ES-I3 (cell line): ENCODE results near the gene MYBPC3.

Experiments
- H3K36me3 ChIP-seq: 2 replicates; pipeline ENCODE4 v1.6.1; 2013; ENCODE audit warnings: mild to moderate bottlenecking, low read length, control low read depth, moderate library complexity; ENCODE audit not compliant: insufficient read depth
- H3K4me1 ChIP-seq: 2 replicates; pipeline ENCODE4 v1.6.1; 2013; ENCODE audit warnings: mild to moderate bottlenecking, control low read depth, low read length; ENCODE audit not compliant: insufficient read depth
- H3K9ac ChIP-seq: 2 replicates; pipeline ENCODE4 v1.6.1; 2013; ENCODE audit warnings: low read depth, mild to moderate bottlenecking, low read length, moderate library complexity
- H3K9me3 ChIP-seq: 2 replicates; pipeline ENCODE4 v1.6.1; 2013; ENCODE audit warnings: mild to moderate bottlenecking, low read length, moderate library complexity; ENCODE audit not compliant: control insufficient read depth, insufficient read depth

MYBPC3 gene

GRCh38 chr11:47391077-47391583 is 38.6 kb upstream of the MYBPC3 start:
- H3K4me1 ChIP-seq: peaks cover 4% of the 10 kb centered on the region; the same call in 1 of the 2 replicates
- no peaks in the 10 kb centered on the region for H3K36me3 ChIP-seq
- no peak overlapping the region for H3K9ac ChIP-seq
- no peaks in the 10 kb centered on the region for H3K9me3 ChIP-seq

GRCh38 chr11:47390422-47390760 is 37.9 kb upstream of the MYBPC3 start:
- Histone ChIP-seq H3K4me1 (peaks cover 4% of the 10 kb centered on the region; the same call in 1 of the 2 replicates), H3K9ac (no peak overlapping the region), H3K9me3 (no peaks in the 10 kb centered on the region), H3K36me3 (no peaks in the 10 kb centered on the region)

GRCh38 chr11:47389577-47390421 is 37.3 kb upstream of the MYBPC3 start:
- Histone ChIP-seq H3K36me3 (no peaks in the 10 kb centered on the region), H3K9ac (no peak overlapping the region), H3K9me3 (no peaks in the 10 kb centered on the region), H3K4me1 (peaks cover 4% of the 10 kb centered on the region; the same call in 1 of the 2 replicates)

- Histone ChIP-seq H3K4me1 (peaks cover 4% of the 10 kb centered on the region; the same call in 1 of the 2 replicates), H3K36me3 (no peaks in the 10 kb centered on the region), H3K9ac (no peak overlapping the region), H3K9me3 (no peaks in the 10 kb centered on the region)
Measured at GRCh38 chr11:47388697-47389576, 36.4 kb upstream of the MYBPC3 start.

- Histone ChIP-seq H3K36me3 (no peaks in the 10 kb centered on the region), H3K4me1 (no peaks in the 10 kb centered on the region; the same call in 1 of the 2 replicates), H3K9ac (no peak overlapping the region), H3K9me3 (no peaks in the 10 kb centered on the region)
Measured at GRCh38 chr11:47387944-47388696, 35.6 kb upstream of the MYBPC3 start.

- no peaks in the 10 kb centered on the region for H3K9me3 ChIP-seq
- H3K4me1 ChIP-seq: no peaks in the 10 kb centered on the region
- no peaks in the 10 kb centered on the region for H3K36me3 ChIP-seq
- no peak overlapping the region for H3K9ac ChIP-seq
Measured at GRCh38 chr11:47384498-47384897, 32.0 kb upstream of the MYBPC3 start.

- H3K9ac ChIP-seq: no peak overlapping the region
- no peaks in the 10 kb centered on the region for H3K9me3 ChIP-seq
Measured at GRCh38 chr11:47383071-47383470, 30.6 kb upstream of the MYBPC3 start.

GRCh38 chr11:47380078-47380477 is 27.6 kb upstream of the MYBPC3 start:
- no peaks in the 10 kb centered on the region for H3K36me3 ChIP-seq
- no peak overlapping the region for H3K9ac ChIP-seq
- peaks cover 10% of the 10 kb centered on the region for H3K4me1 ChIP-seq
- no peaks in the 10 kb centered on the region for H3K9me3 ChIP-seq

More at GRCh38 chr11:47383071-47383470, 30.6 kb upstream of the MYBPC3 start:
- Histone ChIP-seq H3K36me3 (no peaks in the 10 kb centered on the region), H3K4me1 (peaks cover 7% of the 10 kb centered on the region)

- Histone ChIP-seq H3K9me3 (no peaks in the 10 kb centered on the region), H3K36me3 (no peaks in the 10 kb centered on the region), H3K4me1 (peaks cover 10% of the 10 kb centered on the region), H3K9ac (no peak overlapping the region)
Measured at GRCh38 chr11:47379317-47379716, 26.8 kb upstream of the MYBPC3 start.

- H3K4me1 ChIP-seq: peaks cover 10% of the 10 kb centered on the region
Measured at GRCh38 chr11:47378836-47379170, 26.3 kb upstream of the MYBPC3 start.

GRCh38 chr11:47378010-47378835 is 25.7 kb upstream of the MYBPC3 start, which contains the start of gene SPI1:
Gene SPI1 (minus strand): TSS chr11:47378547. CDS start chr11:47378353, 194 bp downstream.
- no peaks in the 10 kb centered on the region for H3K9me3 ChIP-seq
- no peak within 1 kb of the TSS for H3K9ac ChIP-seq
- peaks cover 10% of the 10 kb centered on the region for H3K4me1 ChIP-seq
- no peaks in the 10 kb centered on the region for H3K36me3 ChIP-seq

More at GRCh38 chr11:47378836-47379170, 26.3 kb upstream of the MYBPC3 start:
- Histone ChIP-seq H3K36me3 (no peaks in the 10 kb centered on the region), H3K9ac (no peak overlapping the region), H3K9me3 (no peaks in the 10 kb centered on the region)

- H3K36me3 ChIP-seq: no peaks in the 10 kb centered on the region
- no peak overlapping the region for H3K9ac ChIP-seq
- no peaks in the 10 kb centered on the region for H3K9me3 ChIP-seq
- peaks cover 10% of the 10 kb centered on the region for H3K4me1 ChIP-seq
Measured at GRCh38 chr11:47377571-47378009, 25.1 kb upstream of the MYBPC3 start.
